HEK293 (cell line): ENCODE results near the gene NYNRIN.

ENCODE experiments used
- CTCF ChIA-PET: fragments of 350-600 bp; formaldehyde crosslinking; extraction: SDS; loops from one replicate; lab custom pipeline; 2021; ENCODE audit warnings: antibody characterized with exemption; lab: Yijun Ruan, JAX
- POLR2A ChIA-PET: fragments of 300-600 bp; formaldehyde crosslinking; extraction: SDS; loops from one replicate; lab custom pipeline; 2020; ENCODE audit warnings: antibody characterized with exemption, inconsistent platforms; lab: Yijun Ruan, JAX
- H3K27ac ChIP-seq: fragments of 200-500 bp; sonication (Bioruptor generic); 2 replicates; pipeline ENCODE4 v1.5.1; 2014; ENCODE audit warnings: low read depth, low read length, control low read depth, inconsistent platforms; ENCODE audit errors: extremely low read depth
- H3K36me3 ChIP-seq, 2 experiments: fragments of 200-500 bp in 1 of 2; sonication (Bioruptor generic) in 1 of 2; 1 replicate in 1 of 2; 2 replicates in 1 of 2; pipeline ENCODE4 v1.5.1; 2014 to 2017; ENCODE audit warnings: inconsistent platforms in 2 of 2, low read length in 2 of 2; ENCODE audit not compliant: control insufficient read depth in 2 of 2, insufficient read depth in 1 of 2
- H3K4me1 ChIP-seq: fragments of 200-500 bp; sonication (Bioruptor generic); 2 replicates; pipeline ENCODE4 v1.5.1; 2014; ENCODE audit warnings: mild to moderate bottlenecking, low read length, inconsistent platforms; ENCODE audit not compliant: control insufficient read depth, insufficient read depth
- H3K4me3 ChIP-seq: 2 replicates; pipeline ENCODE4 v1.5.1; 2011; ENCODE audit warnings: low read depth, mild to moderate bottlenecking, control low read depth, low read length, moderate library complexity
- H3K9me3 ChIP-seq: fragments of 200-500 bp; sonication (Bioruptor generic); 2 replicates; pipeline ENCODE4 v1.5.1; 2014; ENCODE audit warnings: low read depth, low read length, inconsistent platforms; ENCODE audit not compliant: control insufficient read depth, insufficient read depth
- GFI1B ChIP-seq: fragments of 450-650 bp; formaldehyde crosslinking; IDR thresholded peaks from 2 replicates; pipeline ENCODE4 v1.5.1; 2016; ENCODE audit warnings: missing biosample characterization, missing genetic modification characterization
- HOXC10 ChIP-seq: sonication (generic); formaldehyde crosslinking; IDR thresholded peaks from 2 replicates; pipeline ENCODE4 v1.8.1; 2023; ENCODE audit warnings: mild to moderate bottlenecking, missing genetic modification reagents
- MZF1 ChIP-seq: fragments of 450-650 bp; formaldehyde crosslinking; IDR thresholded peaks from 2 replicates; pipeline ENCODE4 v1.5.1; 2017; ENCODE audit warnings: missing biosample characterization, missing genetic modification characterization, borderline replicate concordance
- SETDB1 ChIP-seq: IDR thresholded peaks from one replicate; pipeline ENCODE4 v1.6.1; 2017; ENCODE audit warnings: mild to moderate bottlenecking, low read length, moderate library complexity, mixed read lengths; ENCODE audit not compliant: insufficient read length
- SP2 ChIP-seq: fragments of 450-650 bp; formaldehyde crosslinking; IDR thresholded peaks from 2 replicates; pipeline ENCODE4 v1.5.1; 2016; ENCODE audit warnings: missing biosample characterization, missing genetic modification characterization
- ZBTB1 ChIP-seq: fragments of 450-650 bp; formaldehyde crosslinking; IDR thresholded peaks from 2 replicates; pipeline ENCODE4 v1.5.1; 2016; ENCODE audit warnings: missing biosample characterization, missing genetic modification characterization
- ZBTB17 ChIP-seq: fragments of 450-650 bp; formaldehyde crosslinking; IDR thresholded peaks from 2 replicates; pipeline ENCODE4 v1.5.1; 2016; ENCODE audit warnings: missing biosample characterization, missing genetic modification characterization
- ZNF112 ChIP-seq: fragments of 450-650 bp; formaldehyde crosslinking; IDR thresholded peaks from 2 replicates; pipeline ENCODE4 v1.5.0; 2017; ENCODE audit warnings: missing biosample characterization, missing genetic modification characterization
- ZNF169 ChIP-seq: fragments of 450-650 bp; formaldehyde crosslinking; IDR thresholded peaks from 2 replicates; pipeline ENCODE4 v1.5.1; 2016; ENCODE audit warnings: missing biosample characterization, missing genetic modification characterization
- ZNF223 ChIP-seq: fragments of 450-650 bp; formaldehyde crosslinking; IDR thresholded peaks from 2 replicates; pipeline ENCODE4 v1.5.1; 2016; ENCODE audit warnings: missing biosample characterization, missing genetic modification characterization
- ZNF292 ChIP-seq: fragments of 450-650 bp; formaldehyde crosslinking; IDR thresholded peaks from 2 replicates; pipeline ENCODE4 v1.5.1; 2016; ENCODE audit warnings: low read depth, missing biosample characterization, missing genetic modification characterization, borderline replicate concordance
- ZNF311 ChIP-seq: fragments of 450-650 bp; formaldehyde crosslinking; IDR thresholded peaks from 2 replicates; pipeline ENCODE4 v1.5.1; 2017; ENCODE audit warnings: missing biosample characterization, missing genetic modification characterization, borderline replicate concordance
- ZNF529 ChIP-seq: fragments of 450-650 bp; formaldehyde crosslinking; IDR thresholded peaks from 2 replicates; pipeline ENCODE4 v1.5.1; 2017; ENCODE audit warnings: missing genetic modification characterization, missing biosample characterization; ENCODE audit not compliant: insufficient replicate concordance
- ZNF561 ChIP-seq: fragments of 450-650 bp; IDR thresholded peaks from 2 replicates; pipeline ENCODE4 v1.5.1; 2018; ENCODE audit warnings: missing biosample characterization, missing genetic modification characterization, borderline replicate concordance
- ZNF596 ChIP-seq: fragments of 450-650 bp; IDR thresholded peaks from 2 replicates; pipeline ENCODE4 v1.5.0; 2018; ENCODE audit warnings: missing biosample characterization, mild to moderate bottlenecking, missing genetic modification characterization, moderate library complexity
- ZNF600 ChIP-seq: fragments of 450-650 bp; formaldehyde crosslinking; IDR thresholded peaks from 2 replicates; pipeline ENCODE4 v1.5.1; 2016; ENCODE audit warnings: missing biosample characterization, missing genetic modification characterization
- ZNF626 ChIP-seq: fragments of 450-650 bp; sonication (Bioruptor Pico); formaldehyde crosslinking; IDR thresholded peaks from 2 replicates; pipeline ENCODE4 v1.5.1; 2018; ENCODE audit warnings: missing biosample characterization, missing genetic modification characterization, inconsistent platforms
- ZNF654 ChIP-seq: fragments of 450-650 bp; formaldehyde crosslinking; IDR thresholded peaks from 2 replicates; pipeline ENCODE4 v1.5.1; 2016; ENCODE audit warnings: low read depth, missing biosample characterization, missing genetic modification characterization
- ZNF670 ChIP-seq: fragments of 450-650 bp; formaldehyde crosslinking; IDR thresholded peaks from 2 replicates; pipeline ENCODE4 v1.5.1; 2016; ENCODE audit warnings: missing biosample characterization, missing genetic modification characterization, low read depth
- ZNF776 ChIP-seq: fragments of 450-650 bp; formaldehyde crosslinking; IDR thresholded peaks from 2 replicates; pipeline ENCODE4 v1.5.0; 2017; ENCODE audit warnings: missing biosample characterization, missing genetic modification characterization, borderline replicate concordance
- ZSCAN30 ChIP-seq: fragments of 450-650 bp; IDR thresholded peaks from 2 replicates; pipeline ENCODE4 v1.5.1; 2018; ENCODE audit warnings: missing biosample characterization, mild to moderate bottlenecking, missing genetic modification characterization, moderate library complexity
- TF ChIP-seq, protein P1 (sequence below): fragments of 450-650 bp; IDR thresholded peaks from 2 replicates; pipeline ENCODE4 v1.5.1; 2018; ENCODE audit warnings: missing biosample characterization, mild to moderate bottlenecking, missing genetic modification characterization
- TF ChIP-seq, protein P2 (sequence below): fragments of 450-650 bp; formaldehyde crosslinking; IDR thresholded peaks from 2 replicates; pipeline ENCODE4 v1.5.1; 2016; ENCODE audit warnings: missing biosample characterization, missing genetic modification characterization
- TF ChIP-seq, protein P3 (sequence below): fragments of 450-650 bp; formaldehyde crosslinking; IDR thresholded peaks from 2 replicates; pipeline ENCODE4 v1.5.1; 2016; ENCODE audit warnings: missing biosample characterization, missing genetic modification characterization
- TF ChIP-seq, protein P4 (sequence below): fragments of 450-650 bp; formaldehyde crosslinking; optimal IDR thresholded peaks from 2 replicates; pipeline ENCODE3; 2016; ENCODE audit warnings: missing biosample characterization, mild to moderate bottlenecking, missing genetic modification characterization

NYNRIN gene

DNA sequence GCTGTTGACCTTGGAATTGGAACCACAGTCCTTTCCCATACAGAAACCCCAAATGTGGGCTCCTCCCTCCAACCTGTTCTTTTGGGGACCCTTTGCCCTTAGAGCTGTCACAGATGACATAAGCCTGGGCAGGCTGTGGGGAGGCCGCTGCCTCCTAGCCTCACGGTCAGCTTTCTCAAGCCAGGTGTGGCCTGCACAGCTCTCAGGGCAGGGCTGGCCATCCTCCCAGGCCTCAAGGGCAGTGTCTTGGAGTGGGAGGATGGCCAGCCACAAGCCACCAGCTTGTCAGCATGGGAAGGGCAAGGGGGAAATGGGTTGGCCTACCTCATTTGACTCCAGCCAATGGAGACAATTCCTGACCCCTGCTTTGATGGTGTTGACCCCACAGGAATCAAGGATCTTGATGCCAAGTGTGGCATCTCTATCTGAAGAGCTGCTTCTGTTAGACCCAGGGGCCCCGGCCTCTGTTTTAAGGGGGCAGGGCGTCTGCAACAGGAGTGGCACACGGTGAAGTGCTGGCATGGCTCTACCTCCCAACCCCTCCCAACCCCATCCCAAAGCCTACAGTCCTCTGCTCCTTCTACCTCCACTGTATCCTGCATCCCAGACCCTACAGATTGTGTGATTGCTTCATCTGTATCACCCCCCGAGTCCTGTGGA lies 19.2 kb downstream of the NYNRIN start:
- H3K36me3 ChIP-seq, result peaks cover 0 to 31% of the 10 kb centered on the region in 2 experiments; a peak in 1 of 3 replicates
- ChIA-PET POLR2A (no interaction called here), CTCF (interaction anchor here (0.8 to 2.7 kb wide), 4 partner anchors 9 to 52 kb away, joined by 3 to 14 read pairs (median 4); no protein-coding TSS in a partner anchor)
- no peaks in the 10 kb centered on the region for H3K4me1 ChIP-seq
- no peak for TF ChIP-seq ZNF311 (tag by site-specific recombination)
- no peak for TF ChIP-seq MZF1
- TF ChIP-seq ZNF596, result no peak
- TF ChIP-seq, protein P1, sequence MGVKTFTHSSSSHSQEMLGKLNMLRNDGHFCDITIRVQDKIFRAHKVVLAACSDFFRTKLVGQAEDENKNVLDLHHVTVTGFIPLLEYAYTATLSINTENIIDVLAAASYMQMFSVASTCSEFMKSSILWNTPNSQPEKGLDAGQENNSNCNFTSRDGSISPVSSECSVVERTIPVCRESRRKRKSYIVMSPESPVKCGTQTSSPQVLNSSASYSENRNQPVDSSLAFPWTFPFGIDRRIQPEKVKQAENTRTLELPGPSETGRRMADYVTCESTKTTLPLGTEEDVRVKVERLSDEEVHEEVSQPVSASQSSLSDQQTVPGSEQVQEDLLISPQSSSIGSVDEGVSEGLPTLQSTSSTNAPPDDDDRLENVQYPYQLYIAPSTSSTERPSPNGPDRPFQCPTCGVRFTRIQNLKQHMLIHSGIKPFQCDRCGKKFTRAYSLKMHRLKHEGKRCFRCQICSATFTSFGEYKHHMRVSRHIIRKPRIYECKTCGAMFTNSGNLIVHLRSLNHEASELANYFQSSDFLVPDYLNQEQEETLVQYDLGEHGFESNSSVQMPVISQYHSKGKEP (tag by site-specific recombination), result no peak
- TF ChIP-seq, protein P2, sequence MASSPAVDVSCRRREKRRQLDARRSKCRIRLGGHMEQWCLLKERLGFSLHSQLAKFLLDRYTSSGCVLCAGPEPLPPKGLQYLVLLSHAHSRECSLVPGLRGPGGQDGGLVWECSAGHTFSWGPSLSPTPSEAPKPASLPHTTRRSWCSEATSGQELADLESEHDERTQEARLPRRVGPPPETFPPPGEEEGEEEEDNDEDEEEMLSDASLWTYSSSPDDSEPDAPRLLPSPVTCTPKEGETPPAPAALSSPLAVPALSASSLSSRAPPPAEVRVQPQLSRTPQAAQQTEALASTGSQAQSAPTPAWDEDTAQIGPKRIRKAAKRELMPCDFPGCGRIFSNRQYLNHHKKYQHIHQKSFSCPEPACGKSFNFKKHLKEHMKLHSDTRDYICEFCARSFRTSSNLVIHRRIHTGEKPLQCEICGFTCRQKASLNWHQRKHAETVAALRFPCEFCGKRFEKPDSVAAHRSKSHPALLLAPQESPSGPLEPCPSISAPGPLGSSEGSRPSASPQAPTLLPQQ (tag by site-specific recombination), result no peak
- TF ChIP-seq ZNF292 (tag by site-specific recombination), result no peak
- no peak for TF ChIP-seq ZNF561 (tag by site-specific recombination)
- no peak for TF ChIP-seq ZNF169 (tag by site-specific recombination)
- TF ChIP-seq ZBTB1 (tag by site-specific recombination), result no peak
- TF ChIP-seq ZSCAN30, result no peak
- TF ChIP-seq, protein P3, sequence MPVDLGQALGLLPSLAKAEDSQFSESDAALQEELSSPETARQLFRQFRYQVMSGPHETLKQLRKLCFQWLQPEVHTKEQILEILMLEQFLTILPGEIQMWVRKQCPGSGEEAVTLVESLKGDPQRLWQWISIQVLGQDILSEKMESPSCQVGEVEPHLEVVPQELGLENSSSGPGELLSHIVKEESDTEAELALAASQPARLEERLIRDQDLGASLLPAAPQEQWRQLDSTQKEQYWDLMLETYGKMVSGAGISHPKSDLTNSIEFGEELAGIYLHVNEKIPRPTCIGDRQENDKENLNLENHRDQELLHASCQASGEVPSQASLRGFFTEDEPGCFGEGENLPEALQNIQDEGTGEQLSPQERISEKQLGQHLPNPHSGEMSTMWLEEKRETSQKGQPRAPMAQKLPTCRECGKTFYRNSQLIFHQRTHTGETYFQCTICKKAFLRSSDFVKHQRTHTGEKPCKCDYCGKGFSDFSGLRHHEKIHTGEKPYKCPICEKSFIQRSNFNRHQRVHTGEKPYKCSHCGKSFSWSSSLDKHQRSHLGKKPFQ (tag by site-specific recombination), result no peak
- TF ChIP-seq ZNF112 (tag by site-specific recombination), result no peak
- no peak for TF ChIP-seq ZNF529
- TF ChIP-seq, protein P4, sequence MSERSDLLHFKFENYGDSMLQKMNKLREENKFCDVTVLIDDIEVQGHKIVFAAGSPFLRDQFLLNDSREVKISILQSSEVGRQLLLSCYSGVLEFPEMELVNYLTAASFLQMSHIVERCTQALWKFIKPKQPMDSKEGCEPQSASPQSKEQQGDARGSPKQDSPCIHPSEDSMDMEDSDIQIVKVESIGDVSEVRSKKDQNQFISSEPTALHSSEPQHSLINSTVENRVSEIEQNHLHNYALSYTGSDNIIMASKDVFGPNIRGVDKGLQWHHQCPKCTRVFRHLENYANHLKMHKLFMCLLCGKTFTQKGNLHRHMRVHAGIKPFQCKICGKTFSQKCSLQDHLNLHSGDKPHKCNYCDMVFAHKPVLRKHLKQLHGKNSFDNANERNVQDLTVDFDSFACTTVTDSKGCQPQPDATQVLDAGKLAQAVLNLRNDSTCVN, result no peak
- TF ChIP-seq ZNF626 (tag by site-specific recombination), result no peak
- TF ChIP-seq ZBTB17 (tag by site-specific recombination), result no peak
- H3K9me3 ChIP-seq, result no peaks in the 10 kb centered on the region
- no peak overlapping the region for H3K27ac ChIP-seq
- no peak overlapping the region for H3K4me3 ChIP-seq

DNA sequence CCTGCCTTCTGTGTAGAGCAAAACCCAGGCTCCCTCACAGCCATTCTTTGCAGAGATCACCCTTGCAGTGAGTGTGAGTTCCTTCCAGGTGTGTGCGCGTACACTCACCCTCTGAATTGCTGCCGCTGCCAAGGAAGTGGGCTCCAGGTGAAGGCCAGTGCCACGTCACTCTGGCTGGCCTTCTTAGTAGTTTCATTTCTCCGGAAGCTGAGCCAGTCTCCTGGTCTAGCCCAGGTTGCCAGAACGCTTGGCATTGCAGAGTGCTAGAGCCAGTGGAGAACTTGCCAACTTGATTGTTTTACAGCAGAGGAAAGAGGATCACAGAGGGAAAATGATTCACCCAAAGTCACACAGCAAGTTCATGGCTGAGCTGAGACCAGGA lies 19.7 kb downstream of the NYNRIN start:
- TF ChIP-seq HOXC10 (CRISPR knock-in tag) (no peak), GFI1B (tag by site-specific recombination) (no peak), ZNF776 (no peak), ZNF600 (tag by site-specific recombination) (no peak), ZNF223 (no peak), ZNF670 (tag by site-specific recombination) (no peak), ZNF654 (tag by site-specific recombination) (no peak), SETDB1 (no peak), SP2 (tag by site-specific recombination) (no peak)
- TF ChIP-seq, protein P1 (tag by site-specific recombination), result no peak
- TF ChIP-seq, protein P3 (tag by site-specific recombination), result no peak
- H3K9me3 ChIP-seq, result no peaks in the 10 kb centered on the region
- H3K27ac ChIP-seq, result no peak overlapping the region
- ChIA-PET CTCF (interaction anchor here (0.6 to 2.7 kb wide), 5 partner anchors 13 to 510 kb away, joined by 3 to 14 read pairs (median 5); no protein-coding TSS in a partner anchor), POLR2A (interaction anchor here (1.2 kb wide), 1 partner anchor 12 kb away, joined by 3 read pairs; the partner anchor contains the start of gene KHNYN)
- peaks cover 0 to 26% of the 10 kb centered on the region in 2 experiments; a peak in 1 of 3 replicates for H3K36me3 ChIP-seq
- H3K4me3 ChIP-seq, result no peak overlapping the region
- no peaks in the 10 kb centered on the region for H3K4me1 ChIP-seq
